Left lobe of liver (tissue), 2 donors: ENCODE results near the gene SOX13. TPM values are rescaled to one million over a fixed set of nuclear protein-coding genes. Genes with fewer than 3 reads are reported as not detected.

Experiments
- ATAC-seq: fragments of 200-7000 bp; cut with Tn5 transposase; one replicate; pipeline ENCODE4 v1.9.1; 2020; ENCODE audit warnings: mild to moderate bottlenecking, moderate library complexity
- DNase-seq: peaks from one replicate; pipeline ENCODE4 v3.0.0-alpha.2; 2020; ENCODE audit warnings: low spot score
- total RNA-seq: library from RNA; stranded (reverse); gene quantifications from one replicate; pipeline ENCODE4 v1.2.1, GENCODE V29; 2021
- donor health status: DM: no; HTN: no; CAD: no; lungs with moderate emphysema.
- donor health status: DM: no; HTN: yes; CAD: no.

The SOX13 gene
- total RNA-seq, 1 donor from 2014 or later: 33.8 TPM

GRCh38 chr1:204103431-204103741, 30.5 kb downstream of the SOX13 start:
- DNase-seq (no peak), ATAC-seq (no peak)

GRCh38 chr1:204104331-204105130, 31.6 kb downstream of the SOX13 start:
- DNase-seq: no peak
- ATAC-seq: peak; percentile 7

- ATAC-seq: no peak
- no peak for DNase-seq
These were observed 32.2 kb downstream of the SOX13 start for GRCh38 chr1:204105131-204105515.

GRCh38 chr1:204106825-204107224, 33.9 kb downstream of the SOX13 start:
- ATAC-seq: no peak
- no peak for DNase-seq

GRCh38 chr1:204107892-204108291, 35.0 kb downstream of the SOX13 start:
- DNase-seq: no peak
- no peak for ATAC-seq

- DNase-seq: no peak
These were observed 35.6 kb downstream of the SOX13 start for GRCh38 chr1:204108312-204109141.

GRCh38 chr1:204110894-204111633, 38.1 kb downstream of the SOX13 start:
- ATAC-seq (no peak), DNase-seq (no peak)

More at GRCh38 chr1:204108312-204109141, 35.6 kb downstream of the SOX13 start:
- ATAC-seq: peak; percentile 12

GRCh38 chr1:204112876-204113730, 40.2 kb downstream of the SOX13 start:
- DNase-seq: no peak
- peak; percentile 14 for ATAC-seq

GRCh38 chr1:204113896-204114295, 41.0 kb downstream of the SOX13 start:
- no peak for ATAC-seq
- no peak for DNase-seq

- no peak for ATAC-seq
These were observed 41.7 kb downstream of the SOX13 start for GRCh38 chr1:204114606-204115005.

GRCh38 chr1:204115116-204115515, 42.2 kb downstream of the SOX13 start:
- no peak for ATAC-seq

More at GRCh38 chr1:204114606-204115005, 41.7 kb downstream of the SOX13 start:
- no peak for DNase-seq

GRCh38 chr1:204116539-204116938, 43.6 kb downstream of the SOX13 start:
- DNase-seq (no peak), ATAC-seq (no peak)

More at GRCh38 chr1:204115116-204115515, 42.2 kb downstream of the SOX13 start:
- no peak for DNase-seq

- no peak for DNase-seq
- ATAC-seq: no peak
These were observed 49.1 kb downstream of the SOX13 start for GRCh38 chr1:204121840-204122555.

- DNase-seq (no peak), ATAC-seq (peak; percentile 26)
These were observed 50.5 kb downstream of the SOX13 start for GRCh38 chr1:204123376-204123775.

GRCh38 chr1:204124639-204125038, 51.7 kb downstream of the SOX13 start:
- no peak for ATAC-seq
- DNase-seq: no peak

- no peak for ATAC-seq
- no peak for DNase-seq
These were observed 52.9 kb downstream of the SOX13 start for GRCh38 chr1:204125759-204126351.

- no peak for DNase-seq
- ATAC-seq: no peak
These were observed 53.5 kb downstream of the SOX13 start for GRCh38 chr1:204126386-204126785.

- no peak for DNase-seq
- no peak for ATAC-seq
These were observed 54.0 kb downstream of the SOX13 start for GRCh38 chr1:204126956-204127355.

- peak; percentile 39 for ATAC-seq
- peak; percentile 83 for DNase-seq
These were observed 54.8 kb downstream of the SOX13 start for GRCh38 chr1:204127597-204128242.
